HepG2 (cell line): ENCODE data around the gene RTP3. TPM values are rescaled to one million over a fixed set of nuclear protein-coding genes. Genes with fewer than 3 reads are reported as not detected.

ENCODE experiments used
- ATAC-seq: fragments of 200-7000 bp; cut with Tn5 transposase; 3 replicates; pipeline ENCODE4 v1.9.1; 2020; ENCODE audit warnings: mild to moderate bottlenecking, moderate library complexity
- BruUV-seq: library from RNA; stranded (reverse); fragments of 400-500 nt; replicated peaks from 2 replicates; lab custom pipeline; 2021; lab: Mats Ljungman, UMichigan
- CTCF ChIA-PET: fragments of 300-600 bp; formaldehyde crosslinking; extraction: SDS; loops from one replicate; lab custom pipeline; 2021; ENCODE audit warnings: low total read pairs, inconsistent platforms, low intra/inter-chr PET ratio; lab: Yijun Ruan, JAX
- POLR2A ChIA-PET: fragments of 350-600 bp; sonication (Branson Sonifier 250); formaldehyde crosslinking; loops from one replicate; lab custom pipeline; 2020; ENCODE audit warnings: antibody characterized with exemption, inconsistent platforms; lab: Yijun Ruan, JAX
- DNase-seq: peaks from one replicate; pipeline ENCODE4 v3.0.0-alpha.2; 2015; ENCODE audit warnings: low spot score
- FAIRE-seq: peaks from 3 replicates; lab custom pipeline; 2011; peaks lifted over from hg19 to GRCh38; lab: Jason Lieb, UNC
- H2AFZ ChIP-seq: one replicate; pipeline ENCODE4 v1.6.1; 2011; ENCODE audit warnings: low read length, inconsistent platforms
- H3K27ac ChIP-seq: fragments of 300-600 bp; 3 replicates; pipeline ENCODE4 v1.8.0; 2011; ENCODE audit warnings: mixed run types, mild to moderate bottlenecking, mixed read lengths, low read length, inconsistent platforms; ENCODE audit not compliant: insufficient read depth; ENCODE audit errors: extremely low read length
- H3K27me3 ChIP-seq, 2 experiments: fragments of 200-600 bp in 1 of 2; 2 replicates in 1 of 2; 3 replicates in 1 of 2; pipeline versions ENCODE4 v1.6.0 to v1.8.0; 2011; ENCODE audit warnings: low read length in 2 of 2, mild to moderate bottlenecking in 2 of 2, moderate library complexity in 2 of 2, inconsistent platforms in 1 of 2; ENCODE audit not compliant: insufficient read depth in 2 of 2, control insufficient read depth in 1 of 2
- H3K36me3 ChIP-seq, 2 experiments: fragments of 200-600 bp in 1 of 2; replicated peaks in 1 of 2; 2 replicates in 1 of 2; 3 replicates in 1 of 2; pipeline versions ENCODE4 v1.5.1 to v1.8.0; 2011; ENCODE audit warnings: low read length in 2 of 2, inconsistent platforms in 1 of 2; ENCODE audit not compliant: insufficient read depth in 2 of 2, control insufficient read depth in 1 of 2
- H3K4me1 ChIP-seq: 2 replicates; pipeline ENCODE4 v1.5.1; 2012; ENCODE audit warnings: low read length, inconsistent platforms; ENCODE audit not compliant: insufficient read depth
- H3K4me2 ChIP-seq: 2 replicates; pipeline ENCODE4 v1.6.0; 2011; ENCODE audit warnings: low read depth, low read length, inconsistent platforms
- H3K4me3 ChIP-seq, 3 experiments: fragments of 200-600 bp in 1 of 3; sonication (generic), shearing (Covaris generic) in 1 of 3; replicated peaks in 1 of 3; 2 replicates each; pipeline ENCODE4 v1.5.1; 2011 to 2016; ENCODE audit warnings: low read length in 3 of 3, inconsistent platforms in 2 of 3, low read depth in 2 of 3, mild to moderate bottlenecking in 2 of 3, control low read depth in 1 of 3, mixed read lengths in 1 of 3; ENCODE audit not compliant: insufficient read depth in 1 of 3
- H3K79me2 ChIP-seq: one replicate; pipeline ENCODE4 v1.6.1; 2011; ENCODE audit warnings: low read length, inconsistent platforms; ENCODE audit not compliant: insufficient read depth
- H3K9ac ChIP-seq: 2 replicates; pipeline ENCODE4 v1.6.0; 2011; ENCODE audit warnings: mild to moderate bottlenecking, low read depth, low read length, inconsistent platforms; ENCODE audit not compliant: insufficient read depth
- H3K9me3 ChIP-seq: 2 replicates; pipeline ENCODE4 v1.5.1; 2012; ENCODE audit warnings: mild to moderate bottlenecking, low read length
- H4K20me1 ChIP-seq: 2 replicates; pipeline ENCODE4 v1.6.0; 2011; ENCODE audit warnings: inconsistent platforms, mild to moderate bottlenecking, low read length, moderate library complexity; ENCODE audit not compliant: insufficient read depth
- ETV5 ChIP-seq: IDR thresholded peaks from 2 replicates; pipeline ENCODE4 v1.6.1; 2018; ENCODE audit warnings: missing biosample characterization, missing genetic modification reagents, inconsistent platforms, borderline replicate concordance
- HOXD1 ChIP-seq: sonication (generic); formaldehyde crosslinking; IDR thresholded peaks from 2 replicates; pipeline ENCODE4 v1.5.0; 2020; ENCODE audit warnings: missing genetic modification reagents
- IKZF4 ChIP-seq: sonication (generic); formaldehyde crosslinking; IDR thresholded peaks from 2 replicates; pipeline ENCODE4 v1.5.1; 2020; ENCODE audit warnings: borderline replicate concordance, mild to moderate bottlenecking, low read depth, missing genetic modification reagents; ENCODE audit errors: not compliant biosample characterization
- KLF12 ChIP-seq: sonication (generic); formaldehyde crosslinking; IDR thresholded peaks from 2 replicates; pipeline ENCODE4 v1.4.0; 2020; ENCODE audit warnings: missing genetic modification reagents, borderline replicate concordance
- ONECUT2 ChIP-seq: sonication (generic); formaldehyde crosslinking; IDR thresholded peaks from 2 replicates; pipeline ENCODE4 v1.4.0; 2020; ENCODE audit warnings: missing genetic modification reagents
- PAF1 ChIP-seq: IDR thresholded peaks from 2 replicates; pipeline ENCODE4 v1.6.1; 2016; ENCODE audit warnings: missing genetic modification reagents, missing compliant biosample characterization
- SOX13 ChIP-seq, 3 experiments: fragments of 450-650 bp in 1 of 3; sonication (generic) in 1 of 3; formaldehyde crosslinking in 1 of 3; IDR thresholded peaks in 2 of 3; conservative IDR thresholded peaks in 1 of 3; 2 replicates each; pipeline versions ENCODE4 v1.5.0 to v1.6.1; 2016 to 2020; ENCODE audit warnings: antibody characterized with exemption in 1 of 3, mild to moderate bottlenecking in 1 of 3, missing compliant biosample characterization in 1 of 3, missing genetic modification reagents in 1 of 3, moderate library complexity in 1 of 3
- SP2 ChIP-seq: sonication (generic); formaldehyde crosslinking; IDR thresholded peaks from 2 replicates; pipeline ENCODE4 v1.5.1; 2020; ENCODE audit warnings: mild to moderate bottlenecking, missing genetic modification reagents
- ZNF17 ChIP-seq: sonication (generic); formaldehyde crosslinking; IDR thresholded peaks from 2 replicates; pipeline ENCODE4 v1.5.0; 2020; ENCODE audit warnings: mild to moderate bottlenecking, missing genetic modification reagents
- ZNF773 ChIP-seq: sonication (generic); formaldehyde crosslinking; IDR thresholded peaks from 2 replicates; pipeline ENCODE4 v1.4.0; 2020; ENCODE audit warnings: missing genetic modification reagents, borderline replicate concordance
- WGBS: methylation state at CpG from one replicate; pipeline ENCODE4 v1.1.6; 2017; ENCODE audit warnings: low lambda C conversion rate; 5-methylcytosine and 5-hydroxymethylcytosine counted together
- in situ Hi-C: cut with HindIII; loops from 2 replicates; pipeline ENCODE4 v1.10.0; 2017; ENCODE audit warnings: low pct_unique_long_range_greater_than_20kb; ENCODE audit not compliant: extremely low pct_ligation_motif_present
- intact Hi-C: fragments of 100-400 bp; cut with micrococcal nuclease; formaldehyde crosslinking; loops from one replicate; pipeline ENCODE4 v1.10.0; 2022; ENCODE audit not compliant: unreplicated experiment
- polyA plus RNA-seq, 8 experiments: library from polyadenylated mRNA; depleted of rRNA in 3 of 8; stranded (reverse) in 7 of 8; unstranded in 1 of 8; fragments of >200 nt; fragmentation: Illumina TruSeq in 4 of 8; extraction: Trizol in 4 of 8; gene quantifications; 2 replicates each; pipeline versions ENCODE4 v1.2.1 to v1.2.3, GENCODE V29; 2011 to 2016; ENCODE audit warnings: low read depth in 4 of 8, missing spikeins in 1 of 8, mixed read lengths in 1 of 8; ENCODE audit not compliant: insufficient read depth in 1 of 8
- total RNA-seq, 5 experiments: library from RNA; depleted of rRNA; stranded (reverse); fragments of >200 nt; fragmentation: Illumina TruSeq; extraction: Trizol; gene quantifications; 2 replicates each; pipeline ENCODE4 v1.2.3, GENCODE V29; 2016; ENCODE audit warnings: low read depth in 1 of 5
- TF ChIP-seq, protein P1 (sequence below): sonication (generic); formaldehyde crosslinking; IDR thresholded peaks from 2 replicates; pipeline ENCODE4 v1.4.0; 2020; ENCODE audit warnings: missing genetic modification reagents
- TF ChIP-seq, protein P2 (sequence below): IDR thresholded peaks from 2 replicates; pipeline ENCODE4 v1.6.1; 2016

RTP3 gene
- total and polyA plus RNA-seq, 2 of the 13 experiments (the other 11 are each of a cell fraction or from before 2014, with no cell fraction given): 0.09 TPM; not detected in 1

DNA sequence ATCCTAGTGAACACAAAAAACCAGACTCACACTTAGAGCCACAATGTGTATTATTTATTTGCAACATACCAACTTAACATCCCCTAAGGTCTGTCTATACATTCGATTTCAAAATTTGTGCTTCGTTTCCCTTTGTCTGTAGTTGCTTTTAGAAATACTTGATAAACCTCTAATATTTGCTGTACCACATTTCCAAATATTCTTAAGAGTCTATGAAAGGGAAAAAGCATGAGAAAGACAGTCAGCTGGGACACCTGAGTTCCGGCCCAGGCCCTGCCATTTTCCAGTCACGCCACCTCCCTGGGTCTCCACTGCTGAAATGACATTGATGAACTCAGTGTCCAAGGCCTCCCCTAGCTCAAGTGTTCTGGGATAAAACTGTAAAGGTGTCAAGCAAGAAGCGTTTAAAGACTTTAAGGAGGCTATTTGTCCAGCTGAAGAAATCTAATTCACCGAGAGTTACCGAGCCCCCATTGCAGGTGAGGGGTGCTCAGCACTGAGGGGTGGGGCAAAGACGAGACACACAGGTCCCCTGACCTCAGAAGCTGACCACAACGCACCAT is 41.7 kb downstream of the RTP3 start:
- intact Hi-C loops (no loop called here), in situ Hi-C loops (no loop called here)
- no peak for TF ChIP-seq SOX13 (IDR thresholded peaks at IDR 0.05)
- TF ChIP-seq SOX13 (CRISPR knock-in tag; conservative IDR thresholded peaks at IDR 0.05 in 1 of 2, IDR thresholded peaks at IDR 0.05 in 1 of 2): no peak
- TF ChIP-seq ZNF17 (CRISPR knock-in tag): no peak
- no peak for TF ChIP-seq ZNF773 (CRISPR knock-in tag)
- no peak for TF ChIP-seq ONECUT2
- TF ChIP-seq HOXD1: no peak
- TF ChIP-seq, protein P1, sequence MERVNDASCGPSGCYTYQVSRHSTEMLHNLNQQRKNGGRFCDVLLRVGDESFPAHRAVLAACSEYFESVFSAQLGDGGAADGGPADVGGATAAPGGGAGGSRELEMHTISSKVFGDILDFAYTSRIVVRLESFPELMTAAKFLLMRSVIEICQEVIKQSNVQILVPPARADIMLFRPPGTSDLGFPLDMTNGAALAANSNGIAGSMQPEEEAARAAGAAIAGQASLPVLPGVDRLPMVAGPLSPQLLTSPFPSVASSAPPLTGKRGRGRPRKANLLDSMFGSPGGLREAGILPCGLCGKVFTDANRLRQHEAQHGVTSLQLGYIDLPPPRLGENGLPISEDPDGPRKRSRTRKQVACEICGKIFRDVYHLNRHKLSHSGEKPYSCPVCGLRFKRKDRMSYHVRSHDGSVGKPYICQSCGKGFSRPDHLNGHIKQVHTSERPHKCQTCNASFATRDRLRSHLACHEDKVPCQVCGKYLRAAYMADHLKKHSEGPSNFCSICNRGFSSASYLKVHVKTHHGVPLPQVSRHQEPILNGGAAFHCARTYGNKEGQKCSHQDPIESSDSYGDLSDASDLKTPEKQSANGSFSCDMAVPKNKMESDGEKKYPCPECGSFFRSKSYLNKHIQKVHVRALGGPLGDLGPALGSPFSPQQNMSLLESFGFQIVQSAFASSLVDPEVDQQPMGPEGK: no peak
- TF ChIP-seq IKZF4 (CRISPR knock-in tag): no peak
- TF ChIP-seq, protein P2, sequence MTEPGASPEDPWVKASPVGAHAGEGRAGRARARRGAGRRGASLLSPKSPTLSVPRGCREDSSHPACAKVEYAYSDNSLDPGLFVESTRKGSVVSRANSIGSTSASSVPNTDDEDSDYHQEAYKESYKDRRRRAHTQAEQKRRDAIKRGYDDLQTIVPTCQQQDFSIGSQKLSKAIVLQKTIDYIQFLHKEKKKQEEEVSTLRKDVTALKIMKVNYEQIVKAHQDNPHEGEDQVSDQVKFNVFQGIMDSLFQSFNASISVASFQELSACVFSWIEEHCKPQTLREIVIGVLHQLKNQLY: no peak
- no peak for TF ChIP-seq KLF12 (CRISPR knock-in tag)
- TF ChIP-seq PAF1 (CRISPR knock-in tag): no peak
- TF ChIP-seq SP2 (CRISPR knock-in tag): no peak
- TF ChIP-seq ETV5 (CRISPR knock-in tag): no peak
- ATAC-seq: no peak
- Histone ChIP-seq H2AFZ (no peak overlapping the region), H4K20me1 (no peaks in the 10 kb centered on the region), H3K9ac (no peak overlapping the region), H3K4me3 (no peak overlapping the region), H3K79me2 (no peaks in the 10 kb centered on the region), H3K4me2 (no peak overlapping the region), H3K36me3 (no peaks in the 10 kb centered on the region), H3K9me3 (no peaks in the 10 kb centered on the region), H3K27ac (no peak overlapping the region), H3K27me3 (no peaks in the 10 kb centered on the region), H3K4me1 (no peaks in the 10 kb centered on the region)
- ChIA-PET POLR2A (no interaction called here), CTCF (no interaction called here)
- 69% methylated on average over 9 of the region's 9 CpGs for WGBS
- no peak for DNase-seq
- no peak for FAIRE-seq
- no TSS peak for BruUV-seq
